Tibial artery (tissue), 4 donors: Measurements from ENCODE around the gene IL23A.

Source experiments
- DNase-seq, 2 donors: peaks; one replicate each; pipeline ENCODE4 v3.0.0-alpha.2; 2019
- H3K27ac ChIP-seq, 2 donors: fragments of 200-600 bp; sonication (generic) in 1 of 2; 1 replicate in 1 of 2; 2 replicates in 1 of 2; pipeline ENCODE4 v1.5.1; 2018 to 2019; ENCODE audit warnings: mild to moderate bottlenecking in 1 of 2
- H3K27me3 ChIP-seq, 2 donors: fragments of 200-600 bp; sonication (generic) in 1 of 2; one replicate each; pipeline versions ENCODE4 v1.5.1 to v1.6.0; 2016 to 2019
- H3K36me3 ChIP-seq, 3 donors: fragments of 200-600 bp; sonication (generic) in 2 of 3; one replicate each; pipeline ENCODE4 v1.5.1; 2016 to 2019; ENCODE audit warnings: mild to moderate bottlenecking in 2 of 3
- H3K4me1 ChIP-seq, 4 donors: fragments of 200-600 bp; sonication (generic) in 2 of 4; 1 replicate in 3 of 4; 2 replicates in 1 of 4; pipeline ENCODE4 v1.5.1; 2016 to 2019
- H3K4me3 ChIP-seq, 2 donors: fragments of 200-600 bp; sonication (generic) in 1 of 2; 1 replicate in 1 of 2; 2 replicates in 1 of 2; pipeline ENCODE4 v1.5.1; 2018 to 2019; ENCODE audit warnings: mild to moderate bottlenecking in 2 of 2
- H3K9me3 ChIP-seq, 3 donors: fragments of 200-600 bp; sonication (generic) in 1 of 3; one replicate each; pipeline ENCODE4 v1.5.1; 2016 to 2019
- intact Hi-C: fragments of 100-400 bp; cut with DNase I; formaldehyde crosslinking; loops from one replicate; pipeline ENCODE4 v1.15.0; 2023; ENCODE audit warnings: low total_unique reads
- TF ChIP-seq, protein P1 (sequence below), 2 experiments: fragments of 200-600 bp in 1 of 2; fragments of 450-650 bp in 1 of 2; IDR thresholded peaks; one replicate each; pipeline ENCODE4 v1.5.1; 2017 to 2019; ENCODE audit warnings: antibody characterized with exemption in 2 of 2, mild to moderate bottlenecking in 1 of 2, moderate library complexity in 1 of 2

Gene IL23A

GRCh38 chr12:56361487-56362129 lies 22.9 kb downstream of the IL23A start:
- Histone ChIP-seq H3K27me3 (no peaks in the 10 kb centered on the region), H3K4me3 (no peak overlapping the region), H3K9me3 (no peaks in the 10 kb centered on the region), H3K27ac (no peak overlapping the region), H3K4me1 (peaks cover 0 to 24% (median 13%) of the 10 kb centered on the region in 4 donors), H3K36me3 (peaks cover 0 to under 1% (median 0%) of the 10 kb centered on the region in 3 donors)
- DNase-seq: no peak
- intact Hi-C loops: loop anchor here (2.0 kb wide), 1 partner anchor 103 kb away; no protein-coding TSS in a partner anchor
- TF ChIP-seq, protein P1, sequence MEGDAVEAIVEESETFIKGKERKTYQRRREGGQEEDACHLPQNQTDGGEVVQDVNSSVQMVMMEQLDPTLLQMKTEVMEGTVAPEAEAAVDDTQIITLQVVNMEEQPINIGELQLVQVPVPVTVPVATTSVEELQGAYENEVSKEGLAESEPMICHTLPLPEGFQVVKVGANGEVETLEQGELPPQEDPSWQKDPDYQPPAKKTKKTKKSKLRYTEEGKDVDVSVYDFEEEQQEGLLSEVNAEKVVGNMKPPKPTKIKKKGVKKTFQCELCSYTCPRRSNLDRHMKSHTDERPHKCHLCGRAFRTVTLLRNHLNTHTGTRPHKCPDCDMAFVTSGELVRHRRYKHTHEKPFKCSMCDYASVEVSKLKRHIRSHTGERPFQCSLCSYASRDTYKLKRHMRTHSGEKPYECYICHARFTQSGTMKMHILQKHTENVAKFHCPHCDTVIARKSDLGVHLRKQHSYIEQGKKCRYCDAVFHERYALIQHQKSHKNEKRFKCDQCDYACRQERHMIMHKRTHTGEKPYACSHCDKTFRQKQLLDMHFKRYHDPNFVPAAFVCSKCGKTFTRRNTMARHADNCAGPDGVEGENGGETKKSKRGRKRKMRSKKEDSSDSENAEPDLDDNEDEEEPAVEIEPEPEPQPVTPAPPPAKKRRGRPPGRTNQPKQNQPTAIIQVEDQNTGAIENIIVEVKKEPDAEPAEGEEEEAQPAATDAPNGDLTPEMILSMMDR (IDR thresholded peaks at IDR 0.05): no peak

DNA sequence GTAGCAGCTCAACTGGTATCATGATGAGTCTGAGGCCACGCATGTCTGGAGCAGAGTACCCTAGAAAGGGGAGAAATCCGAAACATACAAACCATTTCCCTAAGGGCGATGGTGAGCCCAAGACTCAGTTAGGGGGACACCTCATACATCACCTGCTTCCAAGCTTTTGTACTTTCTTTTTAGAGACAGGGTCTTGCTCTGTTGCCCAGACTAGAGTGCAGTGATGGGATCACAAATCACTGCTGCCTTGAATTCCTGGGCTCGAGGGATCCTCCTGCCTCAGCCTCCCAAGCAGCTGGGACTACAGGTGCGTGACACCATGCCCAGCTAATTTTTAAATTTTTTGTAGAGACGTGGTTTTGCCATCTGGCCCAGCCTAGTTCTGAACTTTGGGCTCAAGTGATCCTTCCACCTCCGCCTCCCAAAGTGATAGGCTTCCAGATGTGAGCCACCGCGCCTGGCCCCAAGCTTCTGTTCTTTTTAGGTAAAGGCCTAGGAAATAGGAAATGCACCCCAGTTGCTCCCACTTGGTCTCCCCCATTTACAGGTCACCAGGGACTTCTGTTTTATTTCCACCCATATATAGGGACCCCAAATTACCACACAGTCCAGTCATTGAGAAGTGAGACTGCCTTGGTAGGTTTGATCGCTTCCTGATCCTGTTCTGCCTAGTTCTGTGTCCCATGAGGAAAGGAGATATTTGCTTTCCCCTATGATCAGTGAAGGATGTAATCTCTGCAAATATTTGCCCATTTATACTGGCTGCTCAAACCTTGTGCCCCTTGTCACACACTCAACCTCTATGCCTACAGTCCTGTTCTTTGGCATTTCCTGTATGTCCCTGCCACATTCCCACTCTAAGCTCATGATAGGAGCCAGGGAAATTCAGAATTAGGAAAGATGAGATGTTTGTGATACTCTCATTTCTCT lies 23.7 kb downstream of the IL23A start, which contains the start of gene APOF:
APOF (minus strand) TSS at position 728 of the 930 bp plus-strand sequence; CDS start at position 616, 112 bp downstream.
- DNase-seq: no peak
- Histone ChIP-seq H3K9me3 (no peaks in the 10 kb centered on the region), H3K36me3 (no peaks in the 10 kb centered on the region), H3K27ac (no peak within 1 kb of the TSS), H3K4me1 (peaks cover 0 to 20% (median 11%) of the 10 kb centered on the region in 4 donors), H3K27me3 (no peaks in the 10 kb centered on the region), H3K4me3 (no peak within 1 kb of the TSS)
- intact Hi-C loops: no loop called here
- TF ChIP-seq, protein P1 (IDR thresholded peaks at IDR 0.05): no peak

DNA sequence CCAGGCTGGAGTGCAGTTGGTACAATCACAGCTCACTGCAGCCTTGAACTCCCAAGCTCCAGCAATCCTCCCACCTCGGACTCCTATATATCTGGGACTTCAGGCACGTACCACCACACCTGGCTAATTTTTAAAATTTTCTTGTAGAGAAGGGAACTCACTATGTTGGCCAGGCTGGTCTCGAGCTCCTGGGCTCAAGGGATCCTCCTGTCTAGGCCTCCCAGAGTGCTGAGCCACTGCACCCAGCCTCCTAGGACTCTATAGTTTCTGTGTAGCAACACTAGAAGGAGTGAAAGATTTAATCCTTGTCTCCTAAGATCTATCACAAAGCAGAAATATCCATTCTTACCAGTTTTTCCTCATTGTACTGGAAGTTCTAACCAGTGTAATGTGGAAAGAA lies 28.3 kb downstream of the IL23A start:
- no peak for DNase-seq
- TF ChIP-seq, protein P1 (IDR thresholded peaks at IDR 0.05): no peak
- Histone ChIP-seq H3K27ac (no peak overlapping the region), H3K27me3 (no peaks in the 10 kb centered on the region), H3K36me3 (no peaks in the 10 kb centered on the region), H3K9me3 (no peaks in the 10 kb centered on the region), H3K4me3 (no peak overlapping the region), H3K4me1 (no peaks in the 10 kb centered on the region)
- intact Hi-C loops: no loop called here

DNA sequence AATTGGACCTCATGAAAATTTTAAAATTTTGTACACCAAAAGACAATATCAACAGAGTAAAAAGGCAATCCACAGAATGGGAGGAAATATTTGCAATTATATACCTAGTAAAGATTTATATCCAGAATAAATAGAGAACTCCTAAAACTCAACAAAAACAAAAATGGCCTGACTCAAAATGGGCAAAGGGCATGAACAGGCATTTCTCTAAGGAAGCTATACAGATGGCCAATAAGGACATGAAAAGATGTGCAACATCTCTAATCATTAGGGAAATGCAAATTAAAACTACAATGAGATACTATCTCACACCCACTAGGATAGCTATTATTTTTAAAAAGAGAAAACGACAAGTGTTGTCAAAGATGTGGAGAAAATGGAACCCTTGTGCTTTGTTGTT lies 34.8 kb downstream of the IL23A start:
- no peak overlapping the region for H3K27ac ChIP-seq
- H3K4me3 ChIP-seq: no peak overlapping the region
- H3K36me3 ChIP-seq: no peaks in the 10 kb centered on the region
- no peaks in the 10 kb centered on the region for H3K4me1 ChIP-seq
- TF ChIP-seq, protein P1 (IDR thresholded peaks at IDR 0.05): no peak
- intact Hi-C loops: no loop called here
- no peaks in the 10 kb centered on the region for H3K9me3 ChIP-seq
- H3K27me3 ChIP-seq: peaks cover 0 to 3% of the 10 kb centered on the region in 2 donors
- DNase-seq: no peak

- H3K27me3 ChIP-seq: peaks cover 0 to 3% of the 10 kb centered on the region in 2 donors
- no peaks in the 10 kb centered on the region for H3K9me3 ChIP-seq
- TF ChIP-seq, protein P1 (IDR thresholded peaks at IDR 0.05): no peak
- H3K27ac ChIP-seq: no peak overlapping the region
- H3K36me3 ChIP-seq: no peaks in the 10 kb centered on the region
- H3K4me1 ChIP-seq: no peaks in the 10 kb centered on the region
- DNase-seq: no peak
- no peak overlapping the region for H3K4me3 ChIP-seq
- intact Hi-C loops: no loop called here
These were observed 36.3 kb downstream of the IL23A start for GRCh38 chr12:56374726-56375597.
